Large intestine (tissue), 3 donors: ENCODE measurements around the gene NCBP2. TPM values are rescaled to one million over a fixed set of nuclear protein-coding genes. Genes with fewer than 3 reads are reported as not detected.

Experiments
- DNase-seq, 2 donors: peaks; one replicate each; pipeline versions ENCODE4 v3.0.0 to v3.0.0-alpha.2; 2013
- H3K27ac ChIP-seq: one replicate; pipeline ENCODE4 v1.5.1; 2013; ENCODE audit warnings: low read length
- H3K27me3 ChIP-seq: 2 replicates; pipeline ENCODE4 v1.6.1; 2013; ENCODE audit warnings: low read length; ENCODE audit not compliant: control insufficient read depth, insufficient read depth
- H3K36me3 ChIP-seq: 2 replicates; pipeline ENCODE4 v1.6.1; 2013; ENCODE audit warnings: low read length; ENCODE audit not compliant: control insufficient read depth, insufficient read depth
- H3K4me1 ChIP-seq: one replicate; pipeline ENCODE4 v1.6.1; 2013; ENCODE audit warnings: low read length; ENCODE audit not compliant: control insufficient read depth, insufficient read depth
- H3K4me3 ChIP-seq: one replicate; pipeline ENCODE4 v1.5.1; 2013; ENCODE audit warnings: low read length
- H3K9me3 ChIP-seq: one replicate; pipeline ENCODE4 v1.6.1; 2013; ENCODE audit warnings: mild to moderate bottlenecking, low read depth, low read length, moderate library complexity; ENCODE audit not compliant: control insufficient read depth
- WGBS: methylation state at CpG from one replicate; pipeline ENCODE4 v1.1.5; 2013; ENCODE audit warnings: low lambda C conversion rate; ENCODE audit not compliant: insufficient coverage; 5-methylcytosine and 5-hydroxymethylcytosine counted together
- polyA plus RNA-seq: library from polyadenylated mRNA; unstranded; fragments of 120-200 nt; gene quantifications from one replicate; pipeline ENCODE4 v1.2.1, GENCODE V29; 2013

The NCBP2 gene
- polyA plus RNA-seq, 1 donor: 106 TPM

DNA sequence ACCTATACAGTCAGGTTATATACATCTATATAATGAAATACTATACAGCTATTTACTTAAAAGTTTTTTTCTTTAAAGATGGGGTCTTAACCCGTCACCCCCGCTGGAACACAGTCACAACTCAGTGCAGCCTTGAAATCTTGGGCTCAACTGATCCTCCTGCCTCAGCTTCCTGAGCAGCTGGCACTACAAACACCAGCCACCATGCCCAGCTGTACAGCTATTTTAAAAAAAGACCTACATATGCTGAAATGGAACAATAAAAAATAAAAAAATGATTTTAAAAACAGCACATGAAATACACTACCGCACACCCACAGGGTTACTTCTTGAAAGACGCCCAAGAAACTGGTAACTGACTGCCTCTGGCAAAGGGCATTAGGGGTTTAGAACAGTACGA, 3.8 kb downstream of the NCBP2 start:
- Histone ChIP-seq H3K27ac (no peak overlapping the region), H3K36me3 (peaks cover 48% of the 10 kb centered on the region), H3K27me3 (no peaks in the 10 kb centered on the region), H3K4me1 (peaks cover 17% of the 10 kb centered on the region), H3K4me3 (no peak overlapping the region), H3K9me3 (no peaks in the 10 kb centered on the region)
- DNase-seq: no peak
- 100% methylated on average over 3 of the region's 5 CpGs for WGBS

DNA sequence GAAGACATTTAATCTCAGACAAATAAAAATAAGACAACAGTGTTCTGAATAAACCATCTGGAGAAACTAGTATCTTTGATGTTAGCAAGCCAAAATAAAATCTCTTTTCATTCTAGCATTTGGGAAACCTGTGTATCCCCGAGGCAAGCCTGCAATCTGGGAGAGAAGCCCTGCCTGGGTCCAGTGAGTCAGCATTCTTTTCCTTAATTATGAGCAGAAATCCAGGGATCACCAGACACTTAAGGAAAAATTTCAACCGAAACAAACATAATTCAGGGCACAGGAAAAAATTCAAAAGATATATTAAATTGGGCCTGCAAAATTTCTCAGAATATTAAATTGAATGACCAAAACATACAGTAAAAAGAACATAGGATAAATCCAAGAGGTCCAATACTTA, 4.2 kb downstream of the NCBP2 start:
- Histone ChIP-seq H3K4me3 (no peak overlapping the region), H3K27me3 (no peaks in the 10 kb centered on the region), H3K9me3 (no peaks in the 10 kb centered on the region), H3K36me3 (peaks cover 50% of the 10 kb centered on the region), H3K4me1 (peaks cover 14% of the 10 kb centered on the region), H3K27ac (no peak overlapping the region)
- DNase-seq: no peak
- WGBS: 80% methylated on average over 1 of the region's 2 CpGs

DNA sequence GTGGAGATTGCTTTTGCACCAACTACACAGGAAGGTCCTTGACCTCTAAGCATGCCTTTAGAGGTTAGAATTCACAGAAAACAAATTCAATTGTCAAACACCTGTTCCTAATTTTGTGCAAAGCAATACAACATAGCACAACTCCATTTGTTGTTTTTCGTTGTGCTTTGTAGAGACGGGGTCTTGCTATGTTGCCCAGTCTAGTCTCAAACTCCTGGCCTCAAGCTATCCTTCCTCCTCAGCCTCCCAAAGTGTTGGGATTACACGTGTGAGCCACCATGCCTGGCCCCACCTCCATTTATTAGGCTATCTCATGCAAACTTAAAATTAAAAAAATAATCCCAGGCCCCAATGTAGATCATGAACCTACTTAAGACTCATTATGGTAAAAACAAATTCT, 6.0 kb downstream of the NCBP2 start:
- WGBS: 100% methylated on average over 1 of the region's 3 CpGs
- Histone ChIP-seq H3K4me1 (peaks cover 14% of the 10 kb centered on the region), H3K36me3 (peaks cover 63% of the 10 kb centered on the region), H3K9me3 (no peaks in the 10 kb centered on the region), H3K4me3 (no peak overlapping the region), H3K27ac (no peak overlapping the region), H3K27me3 (no peaks in the 10 kb centered on the region)
- DNase-seq: no peak

DNA sequence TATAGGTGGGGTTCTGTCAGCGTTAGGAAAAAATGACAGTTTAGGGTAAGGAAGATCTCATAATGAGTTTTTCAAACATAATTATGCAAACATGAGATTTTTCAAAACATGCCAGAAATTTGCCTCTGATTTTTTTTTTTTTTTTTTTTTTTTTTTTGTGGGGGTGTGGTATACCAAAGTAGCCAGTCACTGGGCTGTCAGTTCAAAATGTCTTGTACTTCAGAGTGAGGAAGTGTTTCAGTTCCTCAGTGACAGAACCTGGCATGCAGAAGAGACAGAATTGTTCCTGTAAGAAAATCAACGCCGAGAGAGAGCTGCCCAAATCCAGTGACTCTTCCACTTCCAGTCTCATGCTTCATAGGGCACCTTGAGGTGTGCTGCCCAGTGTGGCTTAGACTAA, 9.7 kb downstream of the NCBP2 start:
- no CpG with 5 or more reads among the region's 3 CpGs for WGBS
- H3K36me3 ChIP-seq: peaks cover 76% of the 10 kb centered on the region
- H3K27me3 ChIP-seq: no peaks in the 10 kb centered on the region
- H3K4me3 ChIP-seq: no peak overlapping the region
- no peaks in the 10 kb centered on the region for H3K9me3 ChIP-seq
- H3K4me1 ChIP-seq: no peaks in the 10 kb centered on the region
- no peak for DNase-seq
- no peak overlapping the region for H3K27ac ChIP-seq

DNA sequence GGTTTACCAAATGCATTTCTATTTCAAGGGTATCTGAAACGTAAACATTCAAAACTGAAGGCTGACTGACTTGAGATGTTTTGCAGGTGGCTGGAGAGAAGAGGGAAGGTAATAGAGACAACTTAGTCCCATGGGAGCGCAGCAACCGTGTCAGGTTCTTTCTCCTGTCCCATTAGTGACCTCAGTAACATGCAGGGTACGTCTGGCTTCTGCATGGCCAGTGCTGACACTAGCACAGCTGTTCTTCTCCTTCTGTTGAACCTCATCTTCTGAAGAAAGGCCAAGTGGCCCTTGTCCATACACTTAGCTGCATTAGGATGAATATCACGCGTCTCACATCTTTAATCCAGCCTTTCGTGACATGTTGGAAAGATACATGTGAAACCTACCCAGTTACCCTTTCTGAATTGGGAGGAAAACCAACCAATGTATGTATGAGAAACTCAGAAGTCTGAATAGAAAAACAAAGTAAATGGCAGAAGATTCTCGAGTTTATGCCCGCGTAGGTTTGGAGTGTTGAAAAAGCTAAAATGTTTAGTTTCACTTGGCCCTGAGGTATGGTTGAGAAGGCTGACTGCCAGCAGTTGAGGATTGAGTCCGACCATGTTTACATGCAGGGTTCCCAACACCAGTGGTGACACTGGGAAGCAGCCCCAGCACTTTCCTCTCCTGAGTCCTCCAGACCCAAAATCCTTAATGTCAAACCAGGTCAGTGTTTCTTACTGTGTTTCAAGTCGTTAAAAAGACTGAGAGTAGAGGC, 10.3 kb downstream of the NCBP2 start:
- Histone ChIP-seq H3K9me3 (no peaks in the 10 kb centered on the region), H3K27ac (no peak overlapping the region), H3K4me3 (no peak overlapping the region), H3K36me3 (peaks cover 70% of the 10 kb centered on the region), H3K27me3 (no peaks in the 10 kb centered on the region), H3K4me1 (no peaks in the 10 kb centered on the region)
- 100% methylated on average over 1 of the region's 12 CpGs for WGBS
- no peak for DNase-seq

DNA sequence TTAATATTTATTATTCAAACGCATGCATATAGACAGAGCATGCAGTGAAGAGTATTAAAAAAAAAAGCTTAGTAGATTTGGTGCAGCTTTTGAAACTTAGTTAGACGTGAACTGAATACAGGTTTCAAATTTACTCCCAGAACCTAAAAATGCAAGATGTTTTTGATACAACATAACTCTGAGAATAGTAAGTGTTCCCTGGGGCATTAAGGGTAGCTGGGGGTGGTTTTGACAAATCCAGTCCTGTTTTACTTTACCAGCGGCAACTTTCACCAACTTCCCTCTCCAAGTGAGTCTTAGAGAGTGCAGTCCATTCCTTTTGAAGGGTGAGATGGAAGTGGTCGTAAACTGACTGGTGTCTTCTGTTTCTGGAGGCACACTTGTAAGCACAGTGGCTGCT, 11.2 kb downstream of the NCBP2 start:
- 100% methylated on average over 1 of the region's 4 CpGs for WGBS

DNA sequence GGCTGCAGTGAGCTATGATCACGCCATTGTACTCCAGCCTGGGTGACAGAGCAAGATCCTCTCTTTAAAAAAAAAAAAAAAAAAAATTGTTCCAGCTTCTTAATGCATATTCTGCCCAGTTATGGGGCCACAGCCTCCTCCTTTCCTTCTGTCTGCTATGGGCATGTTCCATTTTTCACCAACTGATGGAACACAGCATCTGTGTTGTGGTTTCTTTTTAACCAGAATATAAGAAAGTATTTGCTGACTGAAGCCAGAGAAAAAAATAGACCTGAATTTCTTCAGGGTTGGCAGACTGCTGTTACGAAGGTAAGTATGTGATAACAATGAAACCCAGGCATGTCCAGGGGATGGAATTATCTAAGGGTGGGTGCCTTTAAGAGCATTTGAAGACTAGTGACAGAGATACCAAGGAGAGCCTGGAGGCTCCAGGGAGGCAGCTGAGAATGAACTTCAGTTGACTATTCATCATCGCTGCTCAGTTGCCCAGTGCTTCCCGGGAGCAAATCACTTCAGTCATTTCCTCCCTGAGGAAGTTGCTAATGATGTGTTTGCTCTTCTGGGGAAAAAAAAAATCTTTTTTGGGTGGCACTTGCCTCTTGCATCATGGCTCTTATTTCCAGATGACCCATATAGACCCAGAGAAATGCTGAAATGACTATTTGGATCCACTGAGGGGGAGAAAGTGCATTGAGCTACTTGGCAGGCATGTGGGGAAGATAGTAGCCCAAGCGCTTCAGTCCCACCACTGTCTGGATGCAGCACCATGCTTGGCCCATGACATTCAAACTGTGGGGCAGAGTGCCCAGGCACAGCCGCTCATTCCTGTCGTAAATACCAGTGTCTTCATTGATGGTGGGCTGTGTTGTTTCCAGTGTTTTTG, 14.5 kb downstream of the NCBP2 start:
- no peaks in the 10 kb centered on the region for H3K27me3 ChIP-seq
- H3K27ac ChIP-seq: no peak overlapping the region
- DNase-seq: no peak
- 100% methylated on average over 1 of the region's 7 CpGs for WGBS
- peaks cover 45% of the 10 kb centered on the region for H3K36me3 ChIP-seq
- no peaks in the 10 kb centered on the region for H3K4me1 ChIP-seq
- no peaks in the 10 kb centered on the region for H3K9me3 ChIP-seq
- H3K4me3 ChIP-seq: no peak overlapping the region

More for the DNA sequence above, 11.2 kb downstream of the NCBP2 start:
- DNase-seq: no peak
- no peaks in the 10 kb centered on the region for H3K9me3 ChIP-seq
- no peaks in the 10 kb centered on the region for H3K27me3 ChIP-seq
- no peaks in the 10 kb centered on the region for H3K4me1 ChIP-seq
- peaks cover 61% of the 10 kb centered on the region for H3K36me3 ChIP-seq
- H3K27ac ChIP-seq: no peak overlapping the region
- H3K4me3 ChIP-seq: no peak overlapping the region

DNA sequence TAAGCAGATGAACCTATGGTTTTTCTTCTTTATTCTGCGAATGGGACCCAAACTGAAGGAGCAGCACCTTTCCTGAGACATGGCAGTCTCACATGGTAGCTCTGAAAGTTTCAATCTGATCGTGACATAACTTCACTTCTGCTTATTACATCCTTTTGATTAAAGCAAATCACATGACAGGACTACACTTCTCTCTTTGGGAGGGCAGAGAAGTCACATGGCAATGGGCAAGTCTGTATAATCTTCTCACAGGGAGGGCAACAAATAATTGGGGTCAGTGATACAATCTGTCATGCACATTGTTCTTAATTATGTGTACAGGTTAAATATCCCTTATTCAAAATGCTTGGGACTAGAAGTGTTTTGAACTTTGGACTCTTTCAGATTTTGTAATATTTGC, 21.6 kb downstream of the NCBP2 start:
- Histone ChIP-seq H3K4me1 (no peaks in the 10 kb centered on the region), H3K9me3 (peaks cover 11% of the 10 kb centered on the region), H3K36me3 (peaks cover 14% of the 10 kb centered on the region), H3K4me3 (no peak overlapping the region), H3K27ac (no peak overlapping the region), H3K27me3 (no peaks in the 10 kb centered on the region)
- no peak for DNase-seq
- 100% methylated on average over 1 of the region's 2 CpGs for WGBS

DNA sequence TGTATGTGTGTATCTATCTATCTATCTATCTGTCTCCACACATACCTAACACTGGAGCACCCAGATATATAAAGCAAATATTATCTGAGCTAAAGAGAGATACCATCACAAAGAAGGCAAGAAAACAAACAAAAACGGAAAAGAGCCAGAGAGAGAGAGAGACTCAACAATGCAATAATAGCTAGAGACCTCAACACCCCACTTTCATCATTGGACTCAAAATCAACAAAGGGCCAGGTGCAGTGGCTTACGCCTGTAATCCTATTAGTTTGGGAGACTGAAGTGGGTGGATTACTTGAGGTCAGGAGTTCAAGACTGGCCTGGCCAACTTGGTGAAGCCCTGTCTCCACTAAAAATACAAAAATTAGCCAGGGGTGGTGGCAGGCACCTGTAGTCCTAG, 23.4 kb downstream of the NCBP2 start:
- no peak for DNase-seq
- Histone ChIP-seq H3K36me3 (peaks cover 24% of the 10 kb centered on the region), H3K4me3 (no peak overlapping the region), H3K27me3 (no peaks in the 10 kb centered on the region), H3K27ac (no peak overlapping the region), H3K4me1 (no peaks in the 10 kb centered on the region), H3K9me3 (peaks cover 11% of the 10 kb centered on the region)
- WGBS: 100% methylated on average over 1 of the region's 2 CpGs

DNA sequence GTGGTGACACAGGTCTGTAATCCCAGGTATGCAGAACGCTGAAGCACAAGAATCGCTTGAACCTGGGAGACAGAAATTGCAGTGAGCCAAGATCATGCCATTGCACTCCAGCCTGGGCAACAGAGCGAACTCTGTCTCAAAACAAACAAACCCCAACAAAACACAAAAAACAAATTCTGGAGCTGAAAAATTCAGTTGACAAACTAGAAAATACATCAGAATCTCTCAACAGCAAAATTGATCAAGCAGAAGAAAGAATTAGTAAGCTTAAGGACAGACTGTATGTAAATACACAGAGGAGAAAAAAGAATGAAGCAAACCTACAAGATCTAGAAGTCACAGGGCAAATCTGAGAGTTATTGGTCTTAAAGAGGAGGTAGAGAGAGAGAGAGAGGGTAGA, 25.3 kb downstream of the NCBP2 start:
- Histone ChIP-seq H3K36me3 (peaks cover 12% of the 10 kb centered on the region), H3K4me3 (no peak overlapping the region), H3K27me3 (no peaks in the 10 kb centered on the region), H3K4me1 (no peaks in the 10 kb centered on the region), H3K27ac (no peak overlapping the region), H3K9me3 (peaks cover 11% of the 10 kb centered on the region)
- 100% methylated on average over 2 of the region's 3 CpGs for WGBS
- no peak for DNase-seq
